ENCODE data around the gene PTGES. TPM values are rescaled to one million over a fixed set of nuclear protein-coding genes. Genes with fewer than 3 reads are reported as not detected.

The PTGES gene
- total and polyA plus RNA-seq, 10 of the 15 experiments (the other 5 are each of a cell fraction or from before 2014, with no cell fraction given) = 0.57 TPM; not detected in 9

DNA sequence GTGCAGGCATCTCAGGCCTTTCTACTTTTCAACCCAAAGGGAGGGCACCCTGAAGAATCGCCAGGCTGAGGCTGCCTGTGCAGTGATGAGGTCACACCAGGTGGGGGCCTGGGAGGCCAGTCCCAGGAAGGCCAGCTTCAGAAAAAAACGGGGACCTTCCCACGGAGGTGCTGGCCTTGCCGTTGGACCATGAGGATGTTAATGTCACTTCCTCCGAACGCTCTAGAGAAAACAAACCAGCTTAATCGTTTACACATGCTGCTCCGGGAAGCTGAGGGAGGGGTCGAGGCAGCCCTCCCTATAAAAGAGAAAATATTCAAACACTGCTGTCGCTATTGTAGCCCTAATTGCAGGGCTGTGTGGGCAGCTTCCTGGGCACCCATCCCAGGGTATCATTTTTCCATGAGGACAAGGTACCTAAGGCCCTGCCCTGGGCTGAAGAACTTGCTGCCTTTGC lies 27.0 kb downstream of the PTGES start:
- no peak for TF ChIP-seq CREB1 (IDR thresholded peaks at IDR 0.05; ENCODE audit: low read depth)
- no peak for TF ChIP-seq ESRRA (IDR thresholded peaks at IDR 0.05; ENCODE audit: low read length)
- no peak for TF ChIP-seq CREM (IDR thresholded peaks at IDR 0.05; ENCODE audit: low read depth)
- TF ChIP-seq ZSCAN29 (IDR thresholded peaks at IDR 0.05) = no peak
- no peak for TF ChIP-seq BCL11A (IDR thresholded peaks at IDR 0.05; ENCODE audit: low read depth, low read length)
- no peak for TF ChIP-seq SMAD1 (IDR thresholded peaks at IDR 0.05; ENCODE audit: low read depth, partially characterized antibody)
- TF ChIP-seq IKZF2 (IDR thresholded peaks at IDR 0.05) = no peak
- Histone ChIP-seq H4K20me1 (ENCODE audit: control insufficient read depth, insufficient read depth) (no peaks in the 10 kb centered on the region), H3K27me3 (replicated peaks in 1 of 2; ENCODE audit: control insufficient read depth in 2 of 2, insufficient read depth in 2 of 2, low read length in 1 of 2) (no peaks in the 10 kb centered on the region; a peak in 1 of 4 replicates), H3K36me3 (ENCODE audit: control insufficient read depth in 2 of 2, insufficient read depth in 2 of 2, low read length in 1 of 2) (no peaks in the 10 kb centered on the region), H3K4me3 (no peak overlapping the region), H3K9ac (ENCODE audit: control insufficient read depth, insufficient read depth, low read length) (no peak overlapping the region), H3K9me3 (replicated peaks; ENCODE audit: control insufficient read depth, insufficient read depth, low read length) (no peaks in the 10 kb centered on the region), H3K79me2 (ENCODE audit: control insufficient read depth, insufficient read depth, low read length) (no peaks in the 10 kb centered on the region), H3K27ac (ENCODE audit: control insufficient read depth, insufficient read depth) (no peak overlapping the region), H3K4me2 (ENCODE audit: control insufficient read depth, insufficient read depth) (no peak overlapping the region), H3K4me1 (ENCODE audit: control insufficient read depth, insufficient read depth, low read length) (no peaks in the 10 kb centered on the region), H2AFZ (ENCODE audit: control insufficient read depth, low read depth, low read length) (no peak overlapping the region)
- ChIA-PET POLR2A (no interaction called here), SMC1A (ENCODE audit: uncharacterized antibody, unreplicated experiment) (interaction anchor here (0.7 to 1.5 kb wide), 4 partner anchors 12 to 502 kb away, joined by 3 to 6 read pairs (median 5); no protein-coding TSS in a partner anchor), CTCF (interaction anchor here (1.0 to 5.1 kb wide), 9 partner anchors 13 to 67 kb away, joined by 3 to 45 read pairs (median 4); no protein-coding TSS in a partner anchor), RAD21 (ENCODE audit: unreplicated experiment) (interaction anchor here (1.2 to 2.0 kb wide), 4 partner anchors 14 to 512 kb away, joined by 4 to 15 read pairs (median 6); no protein-coding TSS in a partner anchor)
- FAIRE-seq (no peak), DNase-seq (ENCODE audit: low read depth, low spot score) (no peak), ATAC-seq (no peak)
- no TSS peak for BruUV-seq (replicated peaks)
- intact Hi-C loops (cut with micrococcal nuclease; ENCODE audit: unreplicated experiment) = no loop called here
- WGBS (ENCODE audit: insufficient coverage, insufficient replicate concordance, low lambda C conversion rate, missing lambda C conversion rate) = 50% methylated on average over 10 of the region's 10 CpGs
- in situ Hi-C loops (cut with MboI) = no loop called here

DNA sequence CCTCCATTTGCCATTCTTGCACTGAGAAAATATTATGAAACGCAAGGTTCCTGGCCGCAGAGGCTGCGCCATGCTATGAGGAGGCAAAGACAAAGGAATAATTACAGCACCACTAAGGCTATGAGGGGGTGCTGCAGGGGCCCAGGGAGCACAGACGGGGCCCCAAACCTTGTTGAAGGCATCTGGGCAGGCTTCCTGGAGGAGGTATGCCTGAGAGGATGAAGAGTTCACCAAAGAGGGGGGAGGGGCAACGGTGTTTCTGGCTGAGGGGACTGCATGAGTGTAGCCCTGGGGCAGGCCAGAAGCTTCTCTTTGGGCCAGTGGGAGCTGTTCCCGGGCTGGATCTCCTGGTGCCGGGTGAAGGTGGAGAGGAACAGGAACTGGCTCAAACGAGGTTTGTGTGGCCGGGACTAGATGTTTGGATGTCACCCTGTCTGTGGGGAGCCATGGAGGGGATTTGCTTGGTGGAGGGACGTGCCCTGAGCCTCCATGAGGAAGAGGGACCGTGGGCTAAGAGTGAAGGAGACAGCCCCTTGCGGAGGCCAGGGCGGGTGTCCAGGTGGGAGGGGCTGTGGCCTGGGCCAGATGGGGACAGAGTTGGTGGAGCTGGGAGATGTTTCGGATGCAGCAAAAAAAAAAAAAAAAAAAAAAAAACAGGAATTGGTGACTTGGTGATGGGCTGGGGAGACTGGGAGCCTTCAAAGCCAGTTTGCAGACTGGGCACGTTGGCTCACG lies 28.2 kb downstream of the PTGES start:
- no peak for ATAC-seq
- SMC1A ChIA-PET (ENCODE audit: uncharacterized antibody, unreplicated experiment) = no interaction called here
- Histone ChIP-seq H2AFZ (ENCODE audit: control insufficient read depth, low read depth, low read length) (no peak overlapping the region), H3K9me3 (replicated peaks; ENCODE audit: control insufficient read depth, insufficient read depth, low read length) (no peaks in the 10 kb centered on the region), H3K36me3 (ENCODE audit: control insufficient read depth in 2 of 2, insufficient read depth in 2 of 2, low read length in 1 of 2) (no peaks in the 10 kb centered on the region), H3K9ac (ENCODE audit: control insufficient read depth, insufficient read depth, low read length) (no peak overlapping the region), H3K4me1 (ENCODE audit: control insufficient read depth, insufficient read depth, low read length) (no peaks in the 10 kb centered on the region), H4K20me1 (ENCODE audit: control insufficient read depth, insufficient read depth) (no peaks in the 10 kb centered on the region), H3K4me3 (no peak overlapping the region), H3K4me2 (ENCODE audit: control insufficient read depth, insufficient read depth) (no peak overlapping the region), H3K79me2 (ENCODE audit: control insufficient read depth, insufficient read depth, low read length) (no peaks in the 10 kb centered on the region), H3K27me3 (replicated peaks in 1 of 2; ENCODE audit: control insufficient read depth in 2 of 2, insufficient read depth in 2 of 2, low read length in 1 of 2) (no peaks in the 10 kb centered on the region; a peak in 1 of 4 replicates), H3K27ac (ENCODE audit: control insufficient read depth, insufficient read depth) (no peak overlapping the region)
- intact Hi-C loops (cut with micrococcal nuclease; ENCODE audit: unreplicated experiment) (no loop called here), in situ Hi-C loops (cut with MboI) (no loop called here)
- RAD21 ChIA-PET (ENCODE audit: unreplicated experiment) = no interaction called here
- no TSS peak for BruUV-seq (replicated peaks)
- WGBS (ENCODE audit: insufficient coverage, insufficient replicate concordance, low lambda C conversion rate, missing lambda C conversion rate) = 53% methylated on average over 16 of the region's 16 CpGs
- POLR2A ChIA-PET = no interaction called here
- CTCF ChIA-PET = interaction anchor here (0.5 to 5.1 kb wide), 4 partner anchors 14 to 60 kb away, joined by 3 to 45 read pairs (median 4); no protein-coding TSS in a partner anchor
- no peak for TF ChIP-seq RBBP5 (conservative IDR thresholded peaks at IDR 0.05)
- TF ChIP-seq SPI1 (IDR thresholded peaks at IDR 0.05; ENCODE audit: borderline replicate concordance, insufficient read depth, low read depth, low read length) = no peak
- no peak for TF ChIP-seq HDGF (IDR thresholded peaks at IDR 0.05)
- no peak for TF ChIP-seq RUNX3 (IDR thresholded peaks at IDR 0.05; ENCODE audit: low read length)
- TF ChIP-seq NR2C1 (IDR thresholded peaks at IDR 0.05) = no peak
- TF ChIP-seq, protein P1, sequence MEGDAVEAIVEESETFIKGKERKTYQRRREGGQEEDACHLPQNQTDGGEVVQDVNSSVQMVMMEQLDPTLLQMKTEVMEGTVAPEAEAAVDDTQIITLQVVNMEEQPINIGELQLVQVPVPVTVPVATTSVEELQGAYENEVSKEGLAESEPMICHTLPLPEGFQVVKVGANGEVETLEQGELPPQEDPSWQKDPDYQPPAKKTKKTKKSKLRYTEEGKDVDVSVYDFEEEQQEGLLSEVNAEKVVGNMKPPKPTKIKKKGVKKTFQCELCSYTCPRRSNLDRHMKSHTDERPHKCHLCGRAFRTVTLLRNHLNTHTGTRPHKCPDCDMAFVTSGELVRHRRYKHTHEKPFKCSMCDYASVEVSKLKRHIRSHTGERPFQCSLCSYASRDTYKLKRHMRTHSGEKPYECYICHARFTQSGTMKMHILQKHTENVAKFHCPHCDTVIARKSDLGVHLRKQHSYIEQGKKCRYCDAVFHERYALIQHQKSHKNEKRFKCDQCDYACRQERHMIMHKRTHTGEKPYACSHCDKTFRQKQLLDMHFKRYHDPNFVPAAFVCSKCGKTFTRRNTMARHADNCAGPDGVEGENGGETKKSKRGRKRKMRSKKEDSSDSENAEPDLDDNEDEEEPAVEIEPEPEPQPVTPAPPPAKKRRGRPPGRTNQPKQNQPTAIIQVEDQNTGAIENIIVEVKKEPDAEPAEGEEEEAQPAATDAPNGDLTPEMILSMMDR (IDR thresholded peaks at IDR 0.05 in 2 of 3, conservative IDR thresholded peaks at IDR 0.05 in 1 of 3; ENCODE audit: control insufficient read depth in 2 of 3, extremely low read depth in 1 of 3, insufficient read depth in 1 of 3, low read depth in 3 of 3, low read length in 3 of 3) = no peak
- DNase-seq (ENCODE audit: low read depth, low spot score) = no peak
- no peak for FAIRE-seq

All from GM12878 (cell line).